ENCODE results near the gene NEUROG1.

NEUROG1 gene

DNA sequence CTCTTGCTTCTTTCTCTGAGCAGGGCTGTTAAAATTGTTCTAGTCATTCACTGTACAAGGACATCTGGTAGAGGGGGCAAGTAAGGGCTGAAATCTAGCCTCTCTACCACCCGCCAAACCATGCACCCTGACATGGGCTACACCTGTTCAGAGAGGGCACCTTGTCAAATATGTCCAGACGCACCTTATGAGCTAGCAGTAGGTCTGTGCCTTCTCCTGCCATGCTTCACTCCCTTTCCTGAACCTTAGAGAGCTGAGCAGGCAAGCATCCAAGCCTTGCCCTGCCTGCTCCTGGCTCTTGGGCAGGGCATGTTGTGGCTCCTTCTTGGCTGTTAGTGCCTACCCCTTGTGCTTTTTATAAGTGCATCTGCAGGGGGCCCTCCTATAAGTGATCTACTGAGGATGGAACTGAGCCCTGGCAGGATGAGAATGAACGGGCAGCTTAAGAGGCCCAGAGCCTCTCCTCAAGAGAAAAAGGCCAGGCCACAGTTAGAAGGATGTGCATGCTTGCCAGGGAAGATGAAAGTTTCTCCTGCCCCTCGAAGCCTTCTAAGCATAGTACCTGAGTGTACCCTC lies 3.8 kb upstream of the NEUROG1 start:
- Histone ChIP-seq H3K9me2 (ENCODE audit: low read depth, low read length) (no peaks in the 10 kb centered on the region), H3K4me2 (ENCODE audit: low read length) (no peak overlapping the region), H3K9me3 (ENCODE audit: low read length) (no peaks in the 10 kb centered on the region), H2AFZ (ENCODE audit: low read length) (no peak overlapping the region), H3K4me1 (ENCODE audit: insufficient read depth, low read length, severe bottlenecking) (no peaks in the 10 kb centered on the region), H3F3A (ENCODE audit: insufficient read depth, low read length) (no peaks in the 10 kb centered on the region), H4K20me1 (ENCODE audit: insufficient read depth, low read length) (no peaks in the 10 kb centered on the region), H3K27ac (ENCODE audit: low read depth, low read length, poor library complexity, severe bottlenecking) (no peak overlapping the region), H3K27me3 (ENCODE audit: insufficient read depth, low read length) (no peaks in the 10 kb centered on the region; the same call in 1 of the 2 replicates), H3K9ac (ENCODE audit: low read length) (no peak overlapping the region), H3K79me2 (ENCODE audit: insufficient read depth, low read length) (no peaks in the 10 kb centered on the region), H3K36me3 (ENCODE audit: insufficient read depth, low read length) (no peaks in the 10 kb centered on the region), H3K4me3 (ENCODE audit: low read depth, low read length, poor library complexity, severe bottlenecking) (no peak overlapping the region)
- no peak for TF ChIP-seq EZH2 (IDR thresholded peaks at IDR 0.05; ENCODE audit: borderline replicate concordance, low read length)
- TF ChIP-seq, protein P1, sequence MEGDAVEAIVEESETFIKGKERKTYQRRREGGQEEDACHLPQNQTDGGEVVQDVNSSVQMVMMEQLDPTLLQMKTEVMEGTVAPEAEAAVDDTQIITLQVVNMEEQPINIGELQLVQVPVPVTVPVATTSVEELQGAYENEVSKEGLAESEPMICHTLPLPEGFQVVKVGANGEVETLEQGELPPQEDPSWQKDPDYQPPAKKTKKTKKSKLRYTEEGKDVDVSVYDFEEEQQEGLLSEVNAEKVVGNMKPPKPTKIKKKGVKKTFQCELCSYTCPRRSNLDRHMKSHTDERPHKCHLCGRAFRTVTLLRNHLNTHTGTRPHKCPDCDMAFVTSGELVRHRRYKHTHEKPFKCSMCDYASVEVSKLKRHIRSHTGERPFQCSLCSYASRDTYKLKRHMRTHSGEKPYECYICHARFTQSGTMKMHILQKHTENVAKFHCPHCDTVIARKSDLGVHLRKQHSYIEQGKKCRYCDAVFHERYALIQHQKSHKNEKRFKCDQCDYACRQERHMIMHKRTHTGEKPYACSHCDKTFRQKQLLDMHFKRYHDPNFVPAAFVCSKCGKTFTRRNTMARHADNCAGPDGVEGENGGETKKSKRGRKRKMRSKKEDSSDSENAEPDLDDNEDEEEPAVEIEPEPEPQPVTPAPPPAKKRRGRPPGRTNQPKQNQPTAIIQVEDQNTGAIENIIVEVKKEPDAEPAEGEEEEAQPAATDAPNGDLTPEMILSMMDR (IDR thresholded peaks at IDR 0.05; ENCODE audit: low read length): no peak

DNA sequence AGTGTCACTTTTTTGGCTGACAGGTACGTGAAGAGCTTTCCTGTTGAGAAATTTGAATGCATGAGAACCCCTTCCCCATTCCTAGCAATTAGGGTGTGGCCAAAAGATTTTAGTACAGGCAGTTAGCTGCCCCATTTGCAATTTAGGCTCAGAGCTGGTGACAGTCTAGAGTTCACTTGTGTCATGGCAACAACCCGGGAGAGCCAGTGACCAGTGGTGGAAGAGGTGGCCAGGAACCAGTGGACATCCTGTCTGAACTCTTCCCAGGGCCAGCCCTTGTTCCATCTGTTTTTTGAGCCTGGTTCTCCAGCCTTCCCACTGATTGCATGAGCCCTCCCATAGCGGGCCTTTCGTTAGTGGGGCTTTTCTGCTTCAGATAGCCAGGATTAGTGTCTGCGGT lies 2.5 kb upstream of the NEUROG1 start:
- Histone ChIP-seq H3K27me3 (ENCODE audit: insufficient read depth, low read length) (no peaks in the 10 kb centered on the region; the same call in 1 of the 2 replicates), H3K9me2 (ENCODE audit: low read depth, low read length) (no peaks in the 10 kb centered on the region), H4K20me1 (ENCODE audit: insufficient read depth, low read length) (no peaks in the 10 kb centered on the region), H3K36me3 (ENCODE audit: insufficient read depth, low read length) (no peaks in the 10 kb centered on the region), H3K9ac (ENCODE audit: low read length) (no peak overlapping the region), H3F3A (ENCODE audit: insufficient read depth, low read length) (no peaks in the 10 kb centered on the region), H2AFZ (ENCODE audit: low read length) (no peak overlapping the region), H3K4me2 (ENCODE audit: low read length) (no peak overlapping the region), H3K9me3 (ENCODE audit: low read length) (no peaks in the 10 kb centered on the region), H3K4me1 (ENCODE audit: insufficient read depth, low read length, severe bottlenecking) (no peaks in the 10 kb centered on the region), H3K79me2 (ENCODE audit: insufficient read depth, low read length) (no peaks in the 10 kb centered on the region), H3K4me3 (ENCODE audit: low read depth, low read length, poor library complexity, severe bottlenecking) (no peak overlapping the region), H3K27ac (ENCODE audit: low read depth, low read length, poor library complexity, severe bottlenecking) (no peak overlapping the region)
- TF ChIP-seq EZH2 (IDR thresholded peaks at IDR 0.05; ENCODE audit: borderline replicate concordance, low read length): no peak
- TF ChIP-seq, protein P1 (IDR thresholded peaks at IDR 0.05; ENCODE audit: low read length): no peak

DNA sequence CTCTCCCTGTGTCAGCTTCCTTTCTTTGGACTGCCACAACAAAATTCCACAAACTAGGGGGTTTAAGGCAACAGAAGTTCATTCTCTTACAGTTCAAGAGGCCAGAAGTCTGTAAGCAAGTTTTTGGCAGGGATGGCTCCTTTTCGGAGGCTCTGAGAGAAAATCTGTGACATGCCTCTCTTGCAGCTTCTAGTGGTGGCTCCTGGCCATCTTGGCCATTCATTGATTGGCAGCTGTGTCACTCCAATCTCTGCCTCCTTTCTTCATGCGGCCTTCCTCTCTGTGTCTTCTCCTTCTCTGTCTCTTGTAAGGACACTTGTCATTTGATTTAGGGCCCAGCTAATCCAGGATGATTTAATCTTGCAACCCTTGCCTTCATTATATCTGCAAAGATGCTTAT lies 2.0 kb upstream of the NEUROG1 start:
- H3K4me3 ChIP-seq (ENCODE audit: low read depth, low read length, poor library complexity, severe bottlenecking): no peak overlapping the region
- H3K79me2 ChIP-seq (ENCODE audit: insufficient read depth, low read length): no peaks in the 10 kb centered on the region
- H2AFZ ChIP-seq (ENCODE audit: low read length): no peak overlapping the region
- H3F3A ChIP-seq (ENCODE audit: insufficient read depth, low read length): no peaks in the 10 kb centered on the region
- H3K36me3 ChIP-seq (ENCODE audit: insufficient read depth, low read length): no peaks in the 10 kb centered on the region
- H3K27ac ChIP-seq (ENCODE audit: low read depth, low read length, poor library complexity, severe bottlenecking): no peak overlapping the region
- H3K9ac ChIP-seq (ENCODE audit: low read length): no peak overlapping the region
- no peaks in the 10 kb centered on the region for H3K9me2 ChIP-seq (ENCODE audit: low read depth, low read length)
- no peaks in the 10 kb centered on the region for H3K9me3 ChIP-seq (ENCODE audit: low read length)
- H3K4me1 ChIP-seq (ENCODE audit: insufficient read depth, low read length, severe bottlenecking): no peaks in the 10 kb centered on the region
- no peaks in the 10 kb centered on the region; the same call in 1 of the 2 replicates for H3K27me3 ChIP-seq (ENCODE audit: insufficient read depth, low read length)
- TF ChIP-seq, protein P1 (IDR thresholded peaks at IDR 0.05; ENCODE audit: low read length): no peak
- no peak for TF ChIP-seq EZH2 (IDR thresholded peaks at IDR 0.05; ENCODE audit: borderline replicate concordance, low read length)
- H4K20me1 ChIP-seq (ENCODE audit: insufficient read depth, low read length): no peaks in the 10 kb centered on the region
- H3K4me2 ChIP-seq (ENCODE audit: low read length): no peak overlapping the region
